Gastrocnemius medialis (tissue), 4 donors: ENCODE results near the gene THOC5.

Source experiments
- POLR2A ChIP-seq, 2 donors: fragments of 450-650 bp; IDR thresholded peaks; one replicate each; pipeline ENCODE4 v1.6.1; 2017; ENCODE audit warnings: antibody characterized with exemption in 2 of 2, mild to moderate bottlenecking in 2 of 2, moderate library complexity in 2 of 2
- TF ChIP-seq, protein P1 (sequence below), 5 experiments: fragments of 450-650 bp in 3 of 5; fragments of 200-600 bp in 2 of 5; sonication (generic) in 2 of 5; IDR thresholded peaks in 4 of 5; conservative IDR thresholded peaks in 1 of 5; 1 replicate in 4 of 5; 2 replicates in 1 of 5; pipeline ENCODE4 v1.5.1; 2016 to 2019; ENCODE audit warnings: antibody characterized with exemption in 5 of 5, mild to moderate bottlenecking in 3 of 5, moderate library complexity in 3 of 5

DNA sequence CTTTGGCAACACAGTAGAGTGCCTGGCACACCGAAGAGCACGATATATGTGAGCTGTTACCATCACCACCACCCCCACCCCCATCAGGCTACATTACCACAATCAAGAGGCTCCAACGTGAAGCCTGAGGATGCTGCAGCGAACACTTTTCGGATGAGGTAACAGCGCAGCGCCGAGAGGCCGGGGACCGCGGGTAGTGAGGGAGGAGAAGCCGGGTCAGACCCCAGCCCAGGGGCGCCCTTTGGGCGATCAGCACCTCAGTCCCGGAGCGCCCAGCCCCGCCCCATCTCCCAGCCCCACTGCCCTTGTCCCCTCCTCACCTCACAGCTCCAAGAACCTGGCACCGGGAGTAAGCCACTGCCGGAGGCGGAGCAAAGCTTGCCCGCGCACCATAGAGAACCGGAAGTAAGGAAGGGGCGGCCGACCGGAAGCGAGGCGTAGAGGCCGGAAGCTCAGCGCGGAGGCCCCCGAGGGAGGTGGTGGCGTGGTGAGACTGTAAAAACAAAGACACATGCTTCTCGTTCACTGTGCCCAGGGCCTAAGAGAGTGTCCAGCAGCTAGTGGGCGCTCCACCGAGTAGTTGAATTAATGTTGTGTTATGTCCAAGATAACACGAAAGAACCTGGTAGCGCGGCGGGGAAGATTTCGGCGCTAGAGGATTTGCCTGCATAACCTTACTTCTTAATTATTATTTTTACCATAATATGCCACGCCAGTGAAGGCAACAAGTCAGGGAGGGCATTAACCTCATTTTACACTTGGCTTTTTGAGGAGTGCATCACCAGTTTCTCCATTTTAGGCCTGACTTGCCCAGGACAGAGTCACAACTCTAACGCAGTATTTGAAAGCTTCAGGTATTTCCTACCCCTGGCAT is at the start of gene THOC5:
- TF ChIP-seq, protein P1, sequence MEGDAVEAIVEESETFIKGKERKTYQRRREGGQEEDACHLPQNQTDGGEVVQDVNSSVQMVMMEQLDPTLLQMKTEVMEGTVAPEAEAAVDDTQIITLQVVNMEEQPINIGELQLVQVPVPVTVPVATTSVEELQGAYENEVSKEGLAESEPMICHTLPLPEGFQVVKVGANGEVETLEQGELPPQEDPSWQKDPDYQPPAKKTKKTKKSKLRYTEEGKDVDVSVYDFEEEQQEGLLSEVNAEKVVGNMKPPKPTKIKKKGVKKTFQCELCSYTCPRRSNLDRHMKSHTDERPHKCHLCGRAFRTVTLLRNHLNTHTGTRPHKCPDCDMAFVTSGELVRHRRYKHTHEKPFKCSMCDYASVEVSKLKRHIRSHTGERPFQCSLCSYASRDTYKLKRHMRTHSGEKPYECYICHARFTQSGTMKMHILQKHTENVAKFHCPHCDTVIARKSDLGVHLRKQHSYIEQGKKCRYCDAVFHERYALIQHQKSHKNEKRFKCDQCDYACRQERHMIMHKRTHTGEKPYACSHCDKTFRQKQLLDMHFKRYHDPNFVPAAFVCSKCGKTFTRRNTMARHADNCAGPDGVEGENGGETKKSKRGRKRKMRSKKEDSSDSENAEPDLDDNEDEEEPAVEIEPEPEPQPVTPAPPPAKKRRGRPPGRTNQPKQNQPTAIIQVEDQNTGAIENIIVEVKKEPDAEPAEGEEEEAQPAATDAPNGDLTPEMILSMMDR (IDR thresholded peaks at IDR 0.05 in 4 of 5, conservative IDR thresholded peaks at IDR 0.05 in 1 of 5), result peak; percentile 35 to 79 (median 54)
- peak; percentile 16 to 38 for TF ChIP-seq POLR2A (IDR thresholded peaks at IDR 0.05)
